DOHH2 (cell line): ENCODE results near the gene CETP.
"Not testable (repeated sequence)": the region's sequence is repeated elsewhere in the genome, so short reads cannot be mapped to it uniquely, and the experiment has no call there.

ENCODE experiments used
- H3F3A ChIP-seq: fragments of 200-600 bp; sonication (generic), shearing (Covaris generic); 2 replicates; pipeline ENCODE4 v1.6.0; 2016; ENCODE audit warnings: antibody characterized with exemption, mild to moderate bottlenecking; ENCODE audit not compliant: control insufficient read depth, insufficient read depth
- H3K27ac ChIP-seq: fragments of 200-600 bp; sonication (generic); 2 replicates; pipeline ENCODE4 v1.5.1; 2014; ENCODE audit warnings: low read depth, mild to moderate bottlenecking, low read length, moderate library complexity
- H3K27me3 ChIP-seq: fragments of 200-600 bp; sonication (generic); 2 replicates; pipeline ENCODE4 v1.6.1; 2014; ENCODE audit warnings: mild to moderate bottlenecking, low read length, mixed read lengths; ENCODE audit not compliant: control insufficient read depth
- H3K36me3 ChIP-seq: fragments of 200-600 bp; sonication (generic); 2 replicates; pipeline ENCODE4 v1.6.1; 2014; ENCODE audit warnings: mild to moderate bottlenecking, low read length, moderate library complexity, mixed read lengths; ENCODE audit not compliant: control insufficient read depth
- H3K4me1 ChIP-seq: fragments of 200-600 bp; sonication (generic); 2 replicates; pipeline ENCODE4 v1.6.1; 2014; ENCODE audit warnings: mild to moderate bottlenecking, low read length, mixed read lengths; ENCODE audit not compliant: control insufficient read depth
- H3K4me2 ChIP-seq: fragments of 200-600 bp; sonication (generic); 2 replicates; pipeline ENCODE4 v1.6.0; 2014; ENCODE audit warnings: mild to moderate bottlenecking, low read length, moderate library complexity
- H3K4me3 ChIP-seq: fragments of 200-600 bp; sonication (generic); 2 replicates; pipeline ENCODE4 v1.5.1; 2014; ENCODE audit warnings: mild to moderate bottlenecking, low read length, mixed read lengths
- H3K79me2 ChIP-seq: fragments of 200-600 bp; sonication (generic); 2 replicates; pipeline ENCODE4 v1.6.1; 2014; ENCODE audit warnings: mild to moderate bottlenecking, low read length, mixed read lengths; ENCODE audit not compliant: control insufficient read depth
- H3K9me2 ChIP-seq: fragments of 200-600 bp; sonication (generic); replicated peaks from 2 replicates; pipeline ENCODE4 v1.6.1; 2014; ENCODE audit warnings: mild to moderate bottlenecking, low read length, mixed read lengths; ENCODE audit not compliant: control insufficient read depth
- H3K9me3 ChIP-seq: fragments of 200-600 bp; sonication (generic); 2 replicates; pipeline ENCODE4 v1.6.1; 2014; ENCODE audit warnings: antibody characterized with exemption, low read length, mixed read lengths; ENCODE audit not compliant: control insufficient read depth, insufficient read depth
- H4K20me1 ChIP-seq: fragments of 200-600 bp; sonication (generic); 2 replicates; pipeline ENCODE4 v1.6.0; 2014; ENCODE audit warnings: low read depth, mild to moderate bottlenecking, antibody characterized with exemption, low read length, moderate library complexity; ENCODE audit not compliant: control insufficient read depth, insufficient read depth
- CTCF ChIP-seq: fragments of 200-600 bp; sonication (generic); IDR thresholded peaks from one replicate; pipeline ENCODE4 v1.5.1; 2014; ENCODE audit warnings: antibody characterized with exemption, mild to moderate bottlenecking, low read depth, low read length; ENCODE audit not compliant: poor library complexity, severe bottlenecking
- EZH2phosphoT487 ChIP-seq: fragments of 200-600 bp; sonication (generic); IDR thresholded peaks from 2 replicates; pipeline ENCODE4 v1.6.1; 2017; ENCODE audit warnings: borderline replicate concordance, mild to moderate bottlenecking, antibody characterized with exemption, low read length, moderate library complexity, mixed read lengths

Gene CETP

GRCh38 chr16:56971768-56972043, 10.0 kb downstream of the CETP start:
- Histone ChIP-seq H3K4me3 (peak overlapping the region; percentile 25), H4K20me1 (no peaks in the 10 kb centered on the region), H3K4me2 (peak overlapping the region; percentile 52), H3K79me2 (no peaks in the 10 kb centered on the region), H3F3A (peaks cover 2% of the 10 kb centered on the region; the same call in 1 of the 2 replicates), H3K36me3 (no peaks in the 10 kb centered on the region), H3K27ac (peak overlapping the region; percentile 23; the same call in 1 of the 2 replicates), H3K27me3 (no peaks in the 10 kb centered on the region), H3K4me1 (peaks cover 49% of the 10 kb centered on the region), H3K9me3 (no peaks in the 10 kb centered on the region), H3K9me2 (no peaks in the 10 kb centered on the region)
- TF ChIP-seq EZH2phosphoT487 (no peak), CTCF (no peak)

- Histone ChIP-seq H3K36me3 (no peaks in the 10 kb centered on the region), H3K4me3 (peak overlapping the region; percentile 9; the same call in 1 of the 2 replicates), H3K4me1 (peaks cover 49% of the 10 kb centered on the region), H3K9me3 (no peaks in the 10 kb centered on the region), H3K27me3 (no peaks in the 10 kb centered on the region), H3K9me2 (no peaks in the 10 kb centered on the region), H4K20me1 (no peaks in the 10 kb centered on the region), H3F3A (peaks cover 2% of the 10 kb centered on the region; the same call in 1 of the 2 replicates), H3K79me2 (no peaks in the 10 kb centered on the region), H3K4me2 (peak overlapping the region; percentile 26), H3K27ac (no peak overlapping the region)
- TF ChIP-seq EZH2phosphoT487 = no peak
- no peak for TF ChIP-seq CTCF
Measured at GRCh38 chr16:56972403-56973293, 10.9 kb downstream of the CETP start.

- no peaks in the 10 kb centered on the region for H3K9me2 ChIP-seq
- no peaks in the 10 kb centered on the region for H3K27me3 ChIP-seq
- no peak for TF ChIP-seq EZH2phosphoT487
- no peak for TF ChIP-seq CTCF
- H3K9me3 ChIP-seq = no peaks in the 10 kb centered on the region
- H3F3A ChIP-seq = 0 out of 2 replicates have a peak, but pooled peaks cover 2% of the 10 kb centered on the region
- peak overlapping the region; percentile 26 for H3K4me2 ChIP-seq
- H3K4me3 ChIP-seq = no peak overlapping the region
- H3K36me3 ChIP-seq = no peaks in the 10 kb centered on the region
- no peaks in the 10 kb centered on the region for H4K20me1 ChIP-seq
- peaks cover 53% of the 10 kb centered on the region for H3K4me1 ChIP-seq
- H3K79me2 ChIP-seq = no peaks in the 10 kb centered on the region
- H3K27ac ChIP-seq = no peak overlapping the region
Measured at GRCh38 chr16:56973294-56973689, 11.5 kb downstream of the CETP start.

GRCh38 chr16:56973899-56974298, 12.1 kb downstream of the CETP start:
- not testable (repeated sequence) for H3K36me3 ChIP-seq, H3K9me3 ChIP-seq, H4K20me1 ChIP-seq, H3K27me3 ChIP-seq, H3K79me2 ChIP-seq, H3K9me2 ChIP-seq, H3K4me3 ChIP-seq, H3F3A ChIP-seq, H3K27ac ChIP-seq, H3K4me2 ChIP-seq
- H3K4me1 ChIP-seq = peaks cover 58% of the 10 kb centered on the region
